ENCODE data around the gene SLFN12.

- no peak for TF ChIP-seq CTCF (conservative IDR thresholded peaks at IDR 0.05 in 1 of 2, IDR thresholded peaks at IDR 0.05 in 1 of 2; ENCODE audit: low read depth in 1 of 2, low read length in 2 of 2)
- TF ChIP-seq EZH2 (IDR thresholded peaks at IDR 0.05; ENCODE audit: low read length, missing control alignments) = no peak
These were observed 27.9 kb downstream of the SLFN12 start for GRCh38 chr17:35404360-35404759.
